Measurements from ENCODE around the gene PIK3C2B.

Gene PIK3C2B

GRCh38 chr1:204494281-204495077, at the start of gene PIK3C2B:
Gene PIK3C2B, minus strand, starts transcription at chr1:204494805. Its CDS starts 25,003 bp downstream, at chr1:204469802.
- H3K4me3 ChIP-seq (ENCODE audit: low read length): peak within 1 kb of the TSS; percentile 84
- TF ChIP-seq CTCF (IDR thresholded peaks at IDR 0.05; ENCODE audit: insufficient read depth, low read depth, low read length, missing control alignments): peak; percentile 36
- peak; percentile 83 for DNase-seq (ENCODE audit: low read depth)

- peak; percentile 54 for DNase-seq (ENCODE audit: low read depth)
- TF ChIP-seq CTCF (IDR thresholded peaks at IDR 0.05; ENCODE audit: insufficient read depth, low read depth, low read length, missing control alignments): no peak
Measured at GRCh38 chr1:204544321-204544720, 49.7 kb upstream of the PIK3C2B start.

GRCh38 chr1:204541626-204542025, 47.0 kb upstream of the PIK3C2B start:
- DNase-seq (ENCODE audit: low read depth): no peak
- no peak for TF ChIP-seq CTCF (IDR thresholded peaks at IDR 0.05; ENCODE audit: insufficient read depth, low read depth, low read length, missing control alignments)

More at GRCh38 chr1:204544321-204544720, 49.7 kb upstream of the PIK3C2B start:
- no peak overlapping the region for H3K4me3 ChIP-seq (ENCODE audit: low read length)

GRCh38 chr1:204532832-204533231, 38.2 kb upstream of the PIK3C2B start:
- DNase-seq (ENCODE audit: low read depth): no peak
- TF ChIP-seq CTCF (IDR thresholded peaks at IDR 0.05; ENCODE audit: insufficient read depth, low read depth, low read length, missing control alignments): no peak
- no peak overlapping the region for H3K4me3 ChIP-seq (ENCODE audit: low read length)

More at GRCh38 chr1:204541626-204542025, 47.0 kb upstream of the PIK3C2B start:
- no peak overlapping the region for H3K4me3 ChIP-seq (ENCODE audit: low read length)

GRCh38 chr1:204530932-204531331, 36.3 kb upstream of the PIK3C2B start:
- no peak for DNase-seq (ENCODE audit: low read depth)
- no peak overlapping the region for H3K4me3 ChIP-seq (ENCODE audit: low read length)
- TF ChIP-seq CTCF (IDR thresholded peaks at IDR 0.05; ENCODE audit: insufficient read depth, low read depth, low read length, missing control alignments): no peak

- no peak for TF ChIP-seq CTCF (IDR thresholded peaks at IDR 0.05; ENCODE audit: insufficient read depth, low read depth, low read length, missing control alignments)
- DNase-seq (ENCODE audit: low read depth): no peak
- no peak overlapping the region for H3K4me3 ChIP-seq (ENCODE audit: low read length)
Measured at GRCh38 chr1:204529371-204529895, 34.8 kb upstream of the PIK3C2B start.
